Measurements from ENCODE around the gene PRAME.
"Not testable (repeated sequence)": the region's sequence is repeated elsewhere in the genome, so short reads cannot be mapped to it uniquely, and the experiment has no call there.

DNA sequence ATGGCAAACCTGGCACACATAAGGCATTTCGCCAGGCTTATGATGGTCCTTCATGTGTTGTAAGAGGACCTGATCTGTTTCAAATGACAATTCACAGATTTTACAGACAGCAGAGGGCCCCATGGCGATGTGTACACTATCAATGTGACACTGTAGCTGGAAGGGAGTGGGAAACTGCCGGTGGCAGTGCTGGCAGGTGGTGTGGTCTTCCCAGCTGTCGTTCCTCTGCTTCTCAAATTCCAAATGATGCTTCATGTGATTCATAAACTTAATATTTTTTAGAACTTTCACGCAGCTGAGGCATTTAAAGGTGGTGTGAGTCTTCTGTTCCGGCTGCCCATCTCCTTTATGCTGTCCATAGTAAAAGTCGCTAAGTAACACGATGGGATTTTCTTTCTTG, 44.6 kb downstream of the PRAME start:
- TF ChIP-seq, protein P1, sequence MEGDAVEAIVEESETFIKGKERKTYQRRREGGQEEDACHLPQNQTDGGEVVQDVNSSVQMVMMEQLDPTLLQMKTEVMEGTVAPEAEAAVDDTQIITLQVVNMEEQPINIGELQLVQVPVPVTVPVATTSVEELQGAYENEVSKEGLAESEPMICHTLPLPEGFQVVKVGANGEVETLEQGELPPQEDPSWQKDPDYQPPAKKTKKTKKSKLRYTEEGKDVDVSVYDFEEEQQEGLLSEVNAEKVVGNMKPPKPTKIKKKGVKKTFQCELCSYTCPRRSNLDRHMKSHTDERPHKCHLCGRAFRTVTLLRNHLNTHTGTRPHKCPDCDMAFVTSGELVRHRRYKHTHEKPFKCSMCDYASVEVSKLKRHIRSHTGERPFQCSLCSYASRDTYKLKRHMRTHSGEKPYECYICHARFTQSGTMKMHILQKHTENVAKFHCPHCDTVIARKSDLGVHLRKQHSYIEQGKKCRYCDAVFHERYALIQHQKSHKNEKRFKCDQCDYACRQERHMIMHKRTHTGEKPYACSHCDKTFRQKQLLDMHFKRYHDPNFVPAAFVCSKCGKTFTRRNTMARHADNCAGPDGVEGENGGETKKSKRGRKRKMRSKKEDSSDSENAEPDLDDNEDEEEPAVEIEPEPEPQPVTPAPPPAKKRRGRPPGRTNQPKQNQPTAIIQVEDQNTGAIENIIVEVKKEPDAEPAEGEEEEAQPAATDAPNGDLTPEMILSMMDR (IDR thresholded peaks at IDR 0.05), result not testable (repeated sequence)
- TF ChIP-seq POLR2A (IDR thresholded peaks at IDR 0.05), result not testable (repeated sequence)

All from heart left ventricle (tissue), 13 donors.